HepG2 (cell line): ENCODE results near the gene DQX1. TPM values are rescaled to one million over a fixed set of nuclear protein-coding genes. Genes with fewer than 3 reads are reported as not detected.
A peak's percentile ranks its signal among the peaks of the same experiment; 100 is the strongest.

Experiments
- ATF1 ChIP-seq: IDR thresholded peaks from 2 replicates; pipeline ENCODE4 v1.6.1; 2016; ENCODE audit warnings: mild to moderate bottlenecking, control low read depth
- BORCS8-MEF2B ChIP-seq: sonication (generic); formaldehyde crosslinking; IDR thresholded peaks from 2 replicates; pipeline ENCODE4 v1.8.0; 2022; ENCODE audit warnings: mild to moderate bottlenecking, missing genetic modification reagents
- GZF1 ChIP-seq: sonication (generic); formaldehyde crosslinking; IDR thresholded peaks from 2 replicates; pipeline ENCODE4 v1.5.1; 2020; ENCODE audit warnings: mild to moderate bottlenecking, missing genetic modification reagents
- HMG20A ChIP-seq: IDR thresholded peaks from 2 replicates; pipeline ENCODE4 v1.6.1; 2016; ENCODE audit warnings: borderline replicate concordance
- POLR2AphosphoS2 ChIP-seq: IDR thresholded peaks from 2 replicates; pipeline ENCODE4 v1.6.1; 2011; ENCODE audit warnings: low read depth, low read length, improper control_type of control experiment
- RARA ChIP-seq: IDR thresholded peaks from 2 replicates; pipeline ENCODE4 v1.6.1; 2016; ENCODE audit warnings: missing genetic modification reagents, missing compliant biosample characterization
- RBAK ChIP-seq: sonication (generic); formaldehyde crosslinking; IDR thresholded peaks from 2 replicates; pipeline ENCODE4 v1.5.1; 2020; ENCODE audit warnings: mild to moderate bottlenecking, missing genetic modification reagents
- REXO4 ChIP-seq: sonication (generic); formaldehyde crosslinking; IDR thresholded peaks from 2 replicates; pipeline ENCODE4 v1.8.0; 2022; ENCODE audit warnings: missing genetic modification reagents, mild to moderate bottlenecking, borderline replicate concordance
- TBP ChIP-seq: sonication (generic); formaldehyde crosslinking; IDR thresholded peaks from 2 replicates; pipeline ENCODE4 v1.5.0; 2020; ENCODE audit warnings: missing genetic modification reagents
- ZNF761 ChIP-seq: sonication (generic); formaldehyde crosslinking; conservative IDR thresholded peaks from 2 replicates; pipeline ENCODE4 v1.4.0; 2020; ENCODE audit warnings: mild to moderate bottlenecking, missing genetic modification reagents
- polyA plus RNA-seq, 8 experiments: library from polyadenylated mRNA; depleted of rRNA in 3 of 8; stranded (reverse) in 7 of 8; unstranded in 1 of 8; fragments of >200 nt; fragmentation: Illumina TruSeq in 4 of 8; extraction: Trizol in 4 of 8; gene quantifications; 2 replicates each; pipeline versions ENCODE4 v1.2.1 to v1.2.3, GENCODE V29; 2011 to 2016; ENCODE audit warnings: low read depth in 4 of 8, missing spikeins in 1 of 8, mixed read lengths in 1 of 8; ENCODE audit not compliant: insufficient read depth in 1 of 8
- total RNA-seq, 5 experiments: library from RNA; depleted of rRNA; stranded (reverse); fragments of >200 nt; fragmentation: Illumina TruSeq; extraction: Trizol; gene quantifications; 2 replicates each; pipeline ENCODE4 v1.2.3, GENCODE V29; 2016; ENCODE audit warnings: low read depth in 1 of 5
- TF ChIP-seq, protein P1 (sequence below): sonication (generic); formaldehyde crosslinking; IDR thresholded peaks from 2 replicates; pipeline ENCODE4 v1.5.1; 2020; ENCODE audit warnings: missing genetic modification reagents, mild to moderate bottlenecking, borderline replicate concordance
- TF ChIP-seq, protein P2 (sequence below): IDR thresholded peaks from 2 replicates; pipeline ENCODE4 v1.6.1; 2012; ENCODE audit warnings: low read length, improper control_type of control experiment
- TF ChIP-seq, protein P3 (sequence below): sonication (generic); formaldehyde crosslinking; IDR thresholded peaks from 2 replicates; pipeline ENCODE4 v1.4.0; 2020; ENCODE audit warnings: low read depth, mild to moderate bottlenecking, missing genetic modification reagents
- TF ChIP-seq, protein P4 (sequence below): sonication (generic); formaldehyde crosslinking; conservative IDR thresholded peaks from 2 replicates; pipeline ENCODE4 v1.4.0; 2020; ENCODE audit warnings: mild to moderate bottlenecking, missing genetic modification reagents, moderate library complexity
- TF ChIP-seq, protein P5 (sequence below): sonication (generic); formaldehyde crosslinking; IDR thresholded peaks from 2 replicates; pipeline ENCODE4 v1.4.0; 2020; ENCODE audit warnings: mild to moderate bottlenecking, missing genetic modification reagents, borderline replicate concordance

Gene DQX1
- total and polyA plus RNA-seq, 2 of the 13 experiments (the other 11 are each of a cell fraction or from before 2014, with no cell fraction given): 27.6 to 89.8 TPM

DNA sequence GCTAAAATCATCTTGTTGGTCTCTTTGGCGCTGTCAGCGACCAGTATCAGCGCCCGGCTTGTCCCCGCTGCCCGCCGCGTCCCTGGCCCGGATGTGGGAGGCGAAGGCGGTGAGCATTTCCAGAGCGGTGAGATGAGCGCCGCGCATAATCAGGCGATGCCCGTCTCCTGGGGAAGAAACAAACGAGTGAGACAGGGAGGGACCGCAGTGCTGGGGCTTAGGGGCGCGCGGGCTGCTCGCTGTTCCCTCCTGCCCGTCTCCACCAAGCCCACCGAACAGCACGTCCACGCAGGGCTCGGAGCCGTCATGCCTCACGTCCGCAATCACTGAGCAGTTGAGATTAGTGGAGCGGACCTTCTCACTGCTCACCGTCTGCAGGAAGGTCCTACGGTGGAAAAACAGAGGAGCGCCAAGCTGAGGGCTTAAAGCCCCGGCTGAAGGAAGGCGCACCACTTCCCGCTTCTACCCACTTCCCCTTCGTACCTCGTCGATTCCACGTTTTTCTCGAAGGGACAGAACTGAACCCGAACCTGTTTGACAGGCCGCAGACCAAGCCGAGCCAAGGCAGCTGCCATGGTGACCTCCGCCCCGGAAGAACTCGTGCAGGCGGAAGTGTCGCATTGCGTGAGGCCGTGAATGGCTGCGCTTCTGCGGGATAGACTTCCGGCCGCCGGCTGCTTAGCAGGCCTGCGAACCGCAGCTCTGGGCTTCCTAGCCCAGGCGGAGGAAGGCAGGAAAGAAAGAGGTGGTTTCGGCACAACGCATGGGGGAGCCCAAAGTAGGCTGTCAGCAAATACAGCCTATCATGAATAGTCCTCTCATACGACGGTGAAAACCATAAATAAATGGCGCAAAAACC is 53.7 kb downstream of the DQX1 start, which contains the start of gene MRPL53 (continued):
- TF ChIP-seq, protein P1, sequence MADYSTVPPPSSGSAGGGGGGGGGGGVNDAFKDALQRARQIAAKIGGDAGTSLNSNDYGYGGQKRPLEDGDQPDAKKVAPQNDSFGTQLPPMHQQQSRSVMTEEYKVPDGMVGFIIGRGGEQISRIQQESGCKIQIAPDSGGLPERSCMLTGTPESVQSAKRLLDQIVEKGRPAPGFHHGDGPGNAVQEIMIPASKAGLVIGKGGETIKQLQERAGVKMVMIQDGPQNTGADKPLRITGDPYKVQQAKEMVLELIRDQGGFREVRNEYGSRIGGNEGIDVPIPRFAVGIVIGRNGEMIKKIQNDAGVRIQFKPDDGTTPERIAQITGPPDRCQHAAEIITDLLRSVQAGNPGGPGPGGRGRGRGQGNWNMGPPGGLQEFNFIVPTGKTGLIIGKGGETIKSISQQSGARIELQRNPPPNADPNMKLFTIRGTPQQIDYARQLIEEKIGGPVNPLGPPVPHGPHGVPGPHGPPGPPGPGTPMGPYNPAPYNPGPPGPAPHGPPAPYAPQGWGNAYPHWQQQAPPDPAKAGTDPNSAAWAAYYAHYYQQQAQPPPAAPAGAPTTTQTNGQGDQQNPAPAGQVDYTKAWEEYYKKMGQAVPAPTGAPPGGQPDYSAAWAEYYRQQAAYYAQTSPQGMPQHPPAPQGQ (CRISPR knock-in tag): peak; percentile 99
- TF ChIP-seq, protein P2, sequence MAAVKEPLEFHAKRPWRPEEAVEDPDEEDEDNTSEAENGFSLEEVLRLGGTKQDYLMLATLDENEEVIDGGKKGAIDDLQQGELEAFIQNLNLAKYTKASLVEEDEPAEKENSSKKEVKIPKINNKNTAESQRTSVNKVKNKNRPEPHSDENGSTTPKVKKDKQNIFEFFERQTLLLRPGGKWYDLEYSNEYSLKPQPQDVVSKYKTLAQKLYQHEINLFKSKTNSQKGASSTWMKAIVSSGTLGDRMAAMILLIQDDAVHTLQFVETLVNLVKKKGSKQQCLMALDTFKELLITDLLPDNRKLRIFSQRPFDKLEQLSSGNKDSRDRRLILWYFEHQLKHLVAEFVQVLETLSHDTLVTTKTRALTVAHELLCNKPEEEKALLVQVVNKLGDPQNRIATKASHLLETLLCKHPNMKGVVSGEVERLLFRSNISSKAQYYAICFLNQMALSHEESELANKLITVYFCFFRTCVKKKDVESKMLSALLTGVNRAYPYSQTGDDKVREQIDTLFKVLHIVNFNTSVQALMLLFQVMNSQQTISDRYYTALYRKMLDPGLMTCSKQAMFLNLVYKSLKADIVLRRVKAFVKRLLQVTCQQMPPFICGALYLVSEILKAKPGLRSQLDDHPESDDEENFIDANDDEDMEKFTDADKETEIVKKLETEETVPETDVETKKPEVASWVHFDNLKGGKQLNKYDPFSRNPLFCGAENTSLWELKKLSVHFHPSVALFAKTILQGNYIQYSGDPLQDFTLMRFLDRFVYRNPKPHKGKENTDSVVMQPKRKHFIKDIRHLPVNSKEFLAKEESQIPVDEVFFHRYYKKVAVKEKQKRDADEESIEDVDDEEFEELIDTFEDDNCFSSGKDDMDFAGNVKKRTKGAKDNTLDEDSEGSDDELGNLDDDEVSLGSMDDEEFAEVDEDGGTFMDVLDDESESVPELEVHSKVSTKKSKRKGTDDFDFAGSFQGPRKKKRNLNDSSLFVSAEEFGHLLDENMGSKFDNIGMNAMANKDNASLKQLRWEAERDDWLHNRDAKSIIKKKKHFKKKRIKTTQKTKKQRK: no peak
- TF ChIP-seq, protein P3, sequence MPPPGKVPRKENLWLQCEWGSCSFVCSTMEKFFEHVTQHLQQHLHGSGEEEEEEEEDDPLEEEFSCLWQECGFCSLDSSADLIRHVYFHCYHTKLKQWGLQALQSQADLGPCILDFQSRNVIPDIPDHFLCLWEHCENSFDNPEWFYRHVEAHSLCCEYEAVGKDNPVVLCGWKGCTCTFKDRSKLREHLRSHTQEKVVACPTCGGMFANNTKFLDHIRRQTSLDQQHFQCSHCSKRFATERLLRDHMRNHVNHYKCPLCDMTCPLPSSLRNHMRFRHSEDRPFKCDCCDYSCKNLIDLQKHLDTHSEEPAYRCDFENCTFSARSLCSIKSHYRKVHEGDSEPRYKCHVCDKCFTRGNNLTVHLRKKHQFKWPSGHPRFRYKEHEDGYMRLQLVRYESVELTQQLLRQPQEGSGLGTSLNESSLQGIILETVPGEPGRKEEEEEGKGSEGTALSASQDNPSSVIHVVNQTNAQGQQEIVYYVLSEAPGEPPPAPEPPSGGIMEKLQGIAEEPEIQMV (CRISPR knock-in tag): peak; percentile 97
- TF ChIP-seq RARA (CRISPR knock-in tag): peak; percentile 47
- TF ChIP-seq ZNF761 (CRISPR knock-in tag): peak; percentile 97
- no peak; the same call in 1 of the 2 replicates for TF ChIP-seq HMG20A (CRISPR knock-in tag)
- TF ChIP-seq, protein P4, sequence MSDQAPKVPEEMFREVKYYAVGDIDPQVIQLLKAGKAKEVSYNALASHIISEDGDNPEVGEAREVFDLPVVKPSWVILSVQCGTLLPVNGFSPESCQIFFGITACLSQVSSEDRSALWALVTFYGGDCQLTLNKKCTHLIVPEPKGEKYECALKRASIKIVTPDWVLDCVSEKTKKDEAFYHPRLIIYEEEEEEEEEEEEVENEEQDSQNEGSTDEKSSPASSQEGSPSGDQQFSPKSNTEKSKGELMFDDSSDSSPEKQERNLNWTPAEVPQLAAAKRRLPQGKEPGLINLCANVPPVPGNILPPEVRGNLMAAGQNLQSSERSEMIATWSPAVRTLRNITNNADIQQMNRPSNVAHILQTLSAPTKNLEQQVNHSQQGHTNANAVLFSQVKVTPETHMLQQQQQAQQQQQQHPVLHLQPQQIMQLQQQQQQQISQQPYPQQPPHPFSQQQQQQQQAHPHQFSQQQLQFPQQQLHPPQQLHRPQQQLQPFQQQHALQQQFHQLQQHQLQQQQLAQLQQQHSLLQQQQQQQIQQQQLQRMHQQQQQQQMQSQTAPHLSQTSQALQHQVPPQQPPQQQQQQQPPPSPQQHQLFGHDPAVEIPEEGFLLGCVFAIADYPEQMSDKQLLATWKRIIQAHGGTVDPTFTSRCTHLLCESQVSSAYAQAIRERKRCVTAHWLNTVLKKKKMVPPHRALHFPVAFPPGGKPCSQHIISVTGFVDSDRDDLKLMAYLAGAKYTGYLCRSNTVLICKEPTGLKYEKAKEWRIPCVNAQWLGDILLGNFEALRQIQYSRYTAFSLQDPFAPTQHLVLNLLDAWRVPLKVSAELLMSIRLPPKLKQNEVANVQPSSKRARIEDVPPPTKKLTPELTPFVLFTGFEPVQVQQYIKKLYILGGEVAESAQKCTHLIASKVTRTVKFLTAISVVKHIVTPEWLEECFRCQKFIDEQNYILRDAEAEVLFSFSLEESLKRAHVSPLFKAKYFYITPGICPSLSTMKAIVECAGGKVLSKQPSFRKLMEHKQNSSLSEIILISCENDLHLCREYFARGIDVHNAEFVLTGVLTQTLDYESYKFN: peak; percentile 69; the same call in 1 of the 2 replicates
- peak; percentile 88; the same call in 1 of the 2 replicates for TF ChIP-seq POLR2AphosphoS2
- TF ChIP-seq, protein P5, sequence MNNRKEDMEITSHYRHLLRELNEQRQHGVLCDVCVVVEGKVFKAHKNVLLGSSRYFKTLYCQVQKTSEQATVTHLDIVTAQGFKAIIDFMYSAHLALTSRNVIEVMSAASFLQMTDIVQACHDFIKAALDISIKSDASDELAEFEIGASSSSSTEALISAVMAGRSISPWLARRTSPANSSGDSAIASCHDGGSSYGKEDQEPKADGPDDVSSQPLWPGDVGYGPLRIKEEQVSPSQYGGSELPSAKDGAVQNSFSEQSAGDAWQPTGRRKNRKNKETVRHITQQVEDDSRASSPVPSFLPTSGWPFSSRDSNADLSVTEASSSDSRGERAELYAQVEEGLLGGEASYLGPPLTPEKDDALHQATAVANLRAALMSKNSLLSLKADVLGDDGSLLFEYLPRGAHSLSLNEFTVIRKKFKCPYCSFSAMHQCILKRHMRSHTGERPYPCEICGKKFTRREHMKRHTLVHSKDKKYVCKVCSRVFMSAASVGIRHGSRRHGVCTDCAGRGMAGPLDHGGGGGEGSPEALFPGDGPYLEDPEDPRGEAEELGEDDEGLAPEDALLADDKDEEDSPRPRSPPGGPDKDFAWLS: peak; percentile 95; the same call in 1 of the 2 replicates
- TF ChIP-seq ATF1 (CRISPR knock-in tag): no peak; the same call in 1 of the 2 replicates
- TF ChIP-seq GZF1 (CRISPR knock-in tag): peak; percentile 88
- TF ChIP-seq REXO4 (CRISPR knock-in tag): peak; percentile 97
- TF ChIP-seq RBAK: 0 out of 2 replicates have a peak, but pooled peaks have one; percentile 54
- 0 out of 2 replicates have a peak, but pooled peaks have one; percentile 14 for TF ChIP-seq TBP (CRISPR knock-in tag)
- TF ChIP-seq BORCS8-MEF2B (CRISPR knock-in tag): peak; percentile 99
